HG03521 (cell line): ENCODE results near the gene UQCRC1.
"Not testable (repeated sequence)": the region's sequence is repeated elsewhere in the genome, so short reads cannot be mapped to it uniquely, and the experiment has no call there.

Experiments used
- ATAC-seq: cut with Tn5 transposase; IDR thresholded peaks from one replicate; pipeline ENCODE4 v1.9.1; 2021; ENCODE audit warnings: mild to moderate bottlenecking, moderate library complexity; ENCODE audit not compliant: unreplicated experiment

The UQCRC1 gene

GRCh38 chr3:48555949-48556795 lies 53.3 kb downstream of the UQCRC1 start:
- no peak for ATAC-seq

GRCh38 chr3:48555231-48555948 lies 54.1 kb downstream of the UQCRC1 start:
- ATAC-seq, result no peak

GRCh38 chr3:48553886-48554845 lies 55.3 kb downstream of the UQCRC1 start:
- ATAC-seq, result no peak

GRCh38 chr3:48553361-48553760 lies 56.1 kb downstream of the UQCRC1 start:
- ATAC-seq, result no peak

- ATAC-seq, result no peak
Observed at GRCh38 chr3:48552111-48552951, 57.1 kb downstream of the UQCRC1 start.

GRCh38 chr3:48551651-48552050 lies 57.8 kb downstream of the UQCRC1 start:
- not testable (repeated sequence) for ATAC-seq
